ENCODE data around the gene FRMD4B. TPM values are rescaled to one million over a fixed set of nuclear protein-coding genes. Genes with fewer than 3 reads are reported as not detected.

Gene FRMD4B
- total and polyA plus RNA-seq, 12 donors, result 5.5 to 165 (median 17.4) TPM

DNA sequence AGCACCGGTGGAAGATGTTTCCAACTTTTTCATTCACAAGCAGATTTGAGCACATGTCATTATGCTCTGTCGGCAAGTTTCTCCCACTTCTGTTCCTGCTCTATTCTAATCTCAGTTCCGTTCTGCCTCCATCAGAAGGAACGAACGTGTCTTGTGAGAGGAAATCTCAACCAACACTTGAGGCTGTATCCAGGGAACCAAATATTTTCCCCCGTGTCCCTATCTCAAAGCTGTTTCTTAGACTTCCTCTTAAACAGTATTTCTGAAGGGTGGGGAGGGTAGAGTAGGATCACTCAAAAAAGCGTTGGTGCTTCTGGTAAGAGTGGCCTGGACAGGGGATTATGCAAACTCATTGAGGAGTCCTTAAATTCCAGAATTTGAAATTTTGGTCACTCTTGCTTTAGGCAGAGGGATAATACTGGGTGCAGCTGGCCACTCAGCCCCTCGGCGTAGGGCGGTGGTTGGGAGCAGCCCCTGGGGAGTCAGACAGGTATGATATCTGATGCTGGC is 54.9 kb downstream of the FRMD4B start:
- no peaks in the 10 kb centered on the region for H3K36me3 ChIP-seq (replicated peaks in 1 of 2)
- peak in 4 of 7 donors; percentile 23 to 39 (median 33) for DNase-seq
- H3K9me3 ChIP-seq (replicated peaks in 1 of 3), result no peaks in the 10 kb centered on the region
- H3K27ac ChIP-seq, result peak overlapping the region in 3 of 5 donors; percentile 35 to 79 (median 52)
- intact Hi-C loops (cut with DNase I), result no loop called here
- peaks cover 4 to 14% of the 10 kb centered on the region in 2 donors for H3K4me1 ChIP-seq (replicated peaks in 1 of 2)
- WGBS, 4 donors, result 65 to 70% (median 68%) methylated on average over 10 of the region's 10 CpGs
- no peaks in the 10 kb centered on the region for H3K27me3 ChIP-seq
- no peak overlapping the region for H3K4me3 ChIP-seq
- TF ChIP-seq, protein P1, sequence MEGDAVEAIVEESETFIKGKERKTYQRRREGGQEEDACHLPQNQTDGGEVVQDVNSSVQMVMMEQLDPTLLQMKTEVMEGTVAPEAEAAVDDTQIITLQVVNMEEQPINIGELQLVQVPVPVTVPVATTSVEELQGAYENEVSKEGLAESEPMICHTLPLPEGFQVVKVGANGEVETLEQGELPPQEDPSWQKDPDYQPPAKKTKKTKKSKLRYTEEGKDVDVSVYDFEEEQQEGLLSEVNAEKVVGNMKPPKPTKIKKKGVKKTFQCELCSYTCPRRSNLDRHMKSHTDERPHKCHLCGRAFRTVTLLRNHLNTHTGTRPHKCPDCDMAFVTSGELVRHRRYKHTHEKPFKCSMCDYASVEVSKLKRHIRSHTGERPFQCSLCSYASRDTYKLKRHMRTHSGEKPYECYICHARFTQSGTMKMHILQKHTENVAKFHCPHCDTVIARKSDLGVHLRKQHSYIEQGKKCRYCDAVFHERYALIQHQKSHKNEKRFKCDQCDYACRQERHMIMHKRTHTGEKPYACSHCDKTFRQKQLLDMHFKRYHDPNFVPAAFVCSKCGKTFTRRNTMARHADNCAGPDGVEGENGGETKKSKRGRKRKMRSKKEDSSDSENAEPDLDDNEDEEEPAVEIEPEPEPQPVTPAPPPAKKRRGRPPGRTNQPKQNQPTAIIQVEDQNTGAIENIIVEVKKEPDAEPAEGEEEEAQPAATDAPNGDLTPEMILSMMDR (IDR thresholded peaks at IDR 0.05), result no peak
- TF ChIP-seq POLR2A (IDR thresholded peaks at IDR 0.05), result no peak

DNA sequence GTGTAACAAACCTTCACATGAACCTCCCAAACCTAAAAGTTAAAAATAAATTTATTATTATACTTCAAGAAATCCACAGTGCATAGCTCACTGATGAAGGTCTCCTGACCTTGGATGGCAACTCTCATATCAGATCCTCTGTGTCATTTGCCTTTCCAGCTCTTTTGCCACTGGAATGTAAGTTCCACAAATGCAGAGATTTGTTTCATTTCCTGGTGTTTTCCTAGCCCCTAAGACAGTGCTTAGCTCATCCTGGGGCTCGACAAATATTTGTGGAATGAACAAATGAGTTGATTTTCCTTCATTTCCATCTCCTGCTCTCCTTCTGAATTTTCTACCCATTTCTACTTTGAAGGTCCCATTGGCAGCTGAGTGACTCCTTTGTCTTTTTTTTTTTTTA is 56.0 kb downstream of the FRMD4B start:
- intact Hi-C loops (cut with DNase I), result no loop called here
- no peak for DNase-seq
- H3K27ac ChIP-seq, result no peak overlapping the region
- no peaks in the 10 kb centered on the region for H3K27me3 ChIP-seq
- H3K36me3 ChIP-seq (replicated peaks in 1 of 2), result no peaks in the 10 kb centered on the region
- H3K4me3 ChIP-seq, result no peak overlapping the region
- TF ChIP-seq, protein P1 (IDR thresholded peaks at IDR 0.05), result no peak
- TF ChIP-seq POLR2A (IDR thresholded peaks at IDR 0.05), result no peak
- 38 to 42% (median 41%) methylated on average over 1 of the region's 1 CpG for WGBS, 4 donors
- peaks cover 4 to 19% of the 10 kb centered on the region in 2 donors for H3K4me1 ChIP-seq (replicated peaks in 1 of 2)
- H3K9me3 ChIP-seq (replicated peaks in 1 of 3), result no peaks in the 10 kb centered on the region

- DNase-seq, result no peak
- no peaks in the 10 kb centered on the region for H3K27me3 ChIP-seq
- peak overlapping the region in 1 of 5 donors; percentile 27 for H3K27ac ChIP-seq
- intact Hi-C loops (cut with DNase I), result no loop called here
- no peaks in the 10 kb centered on the region for H3K36me3 ChIP-seq (replicated peaks in 1 of 2)
- no peaks in the 10 kb centered on the region for H3K9me3 ChIP-seq (replicated peaks in 1 of 3)
- WGBS, 4 donors, result 60 to 66% (median 63%) methylated on average over 3 of the region's 3 CpGs
- TF ChIP-seq, protein P1 (IDR thresholded peaks at IDR 0.05), result no peak
- no peak for TF ChIP-seq POLR2A (IDR thresholded peaks at IDR 0.05)
- peaks cover 4 to 20% of the 10 kb centered on the region in 2 donors for H3K4me1 ChIP-seq (replicated peaks in 1 of 2)
- no peak overlapping the region for H3K4me3 ChIP-seq
These were observed 57.0 kb downstream of the FRMD4B start for GRCh38 chr3:69328963-69329302.

DNA sequence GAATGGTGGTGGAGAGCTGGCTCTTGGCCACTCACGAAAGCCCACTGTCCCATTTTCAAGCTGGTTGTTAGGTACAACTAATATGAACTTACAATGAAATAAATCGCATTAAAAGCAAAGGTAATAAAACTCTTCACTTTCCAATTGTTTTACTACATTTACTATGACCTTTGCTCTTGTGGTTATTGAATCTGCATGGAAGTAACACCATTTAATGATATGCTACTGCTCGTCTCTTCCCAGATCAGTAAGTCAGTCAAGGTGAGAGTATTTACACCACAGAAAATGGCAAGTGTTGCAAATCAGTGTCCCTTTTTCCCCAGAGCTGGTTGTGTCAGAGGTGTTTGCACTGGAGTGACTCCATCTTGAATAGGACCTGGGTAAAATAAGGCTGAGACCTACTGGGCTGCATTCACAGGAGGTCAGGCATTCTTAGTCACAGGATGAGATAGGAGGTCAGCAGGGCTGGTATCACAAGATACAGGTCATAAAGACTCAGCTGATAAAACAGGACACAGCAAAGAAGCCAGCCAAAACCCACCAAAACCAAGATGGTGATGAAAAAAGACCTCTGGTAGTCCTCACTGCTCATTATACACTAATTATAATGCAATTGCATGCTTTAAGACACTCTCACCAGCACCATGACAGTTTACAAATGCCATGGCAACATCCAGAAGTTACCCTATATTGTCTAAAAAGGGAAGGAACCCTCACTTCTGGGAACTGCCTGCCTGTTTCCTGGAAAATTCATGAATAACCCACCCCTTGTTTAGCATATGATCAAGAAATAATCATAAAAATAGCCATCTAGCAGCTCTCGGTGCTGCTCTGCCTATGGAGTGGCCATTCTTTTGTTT is 57.6 kb downstream of the FRMD4B start:
- 68 to 80% (median 77%) methylated on average over 4 of the region's 4 CpGs for WGBS, 4 donors
- Histone ChIP-seq H3K9me3 (replicated peaks in 1 of 3) (no peaks in the 10 kb centered on the region), H3K27me3 (no peaks in the 10 kb centered on the region), H3K4me3 (no peak overlapping the region), H3K27ac (peak overlapping the region in 1 of 5 donors; percentile 14), H3K4me1 (replicated peaks in 1 of 2) (peaks cover 4 to 20% of the 10 kb centered on the region in 2 donors), H3K36me3 (replicated peaks in 1 of 2) (no peaks in the 10 kb centered on the region)
- DNase-seq, result no peak
- intact Hi-C loops (cut with DNase I), result no loop called here
- TF ChIP-seq, protein P1 (IDR thresholded peaks at IDR 0.05), result no peak
- no peak for TF ChIP-seq POLR2A (IDR thresholded peaks at IDR 0.05)

Data from adrenal gland (tissue), 12 donors.